ENCODE data around the gene VAMP7. TPM values are rescaled to one million over a fixed set of nuclear protein-coding genes. Genes with fewer than 3 reads are reported as not detected.
"Not testable (repeated sequence)": the region's sequence is repeated elsewhere in the genome, so short reads cannot be mapped to it uniquely, and the experiment has no call there.

The VAMP7 gene
- total and polyA plus RNA-seq, 8 donors, result 35.9 to 43.9 (median 40.4) TPM

GRCh38 chrX:155966876-155967275 lies 85.7 kb downstream of the VAMP7 start:
- DNase-seq, result no peak
- Histone ChIP-seq H3K9me3 (peaks cover 0 to 13% of the 10 kb centered on the region in 2 donors), H3K27me3 (no peaks in the 10 kb centered on the region), H3K4me3 (no peak overlapping the region), H3K27ac (no peak overlapping the region), H3K4me1 (no peaks in the 10 kb centered on the region), H3K36me3 (no peaks in the 10 kb centered on the region)
- no peak for TF ChIP-seq CTCF (IDR thresholded peaks at IDR 0.05)
- ATAC-seq, result peak; percentile 52
- intact Hi-C loops (cut with DNase I), result no loop called here

GRCh38 chrX:155967653-155968325 lies 86.6 kb downstream of the VAMP7 start:
- peaks cover 0 to 13% of the 10 kb centered on the region in 2 donors for H3K9me3 ChIP-seq
- no peaks in the 10 kb centered on the region for H3K36me3 ChIP-seq
- no peak overlapping the region for H3K4me3 ChIP-seq
- H3K27me3 ChIP-seq, result no peaks in the 10 kb centered on the region
- no peak overlapping the region for H3K27ac ChIP-seq
- intact Hi-C loops (cut with DNase I), result no loop called here
- no peak for ATAC-seq
- no peaks in the 10 kb centered on the region for H3K4me1 ChIP-seq
- no peak for TF ChIP-seq CTCF (IDR thresholded peaks at IDR 0.05)
- DNase-seq, result no peak

GRCh38 chrX:155968326-155968661 lies 87.1 kb downstream of the VAMP7 start:
- H3K4me1 ChIP-seq, result no peaks in the 10 kb centered on the region
- intact Hi-C loops (cut with DNase I), result no loop called here
- ATAC-seq (no peak), DNase-seq (no peak)
- H3K4me3 ChIP-seq, result no peak overlapping the region
- H3K27ac ChIP-seq, result no peak overlapping the region
- TF ChIP-seq CTCF (IDR thresholded peaks at IDR 0.05), result no peak
- H3K36me3 ChIP-seq, result no peaks in the 10 kb centered on the region
- no peaks in the 10 kb centered on the region for H3K27me3 ChIP-seq
- H3K9me3 ChIP-seq, result peaks cover 0 to 13% of the 10 kb centered on the region in 2 donors

GRCh38 chrX:155968791-155969190 lies 87.6 kb downstream of the VAMP7 start:
- Histone ChIP-seq H3K4me1 (no peaks in the 10 kb centered on the region), H3K9me3 (peaks cover 0 to 10% of the 10 kb centered on the region in 2 donors), H3K4me3 (no peak overlapping the region), H3K27ac (no peak overlapping the region), H3K27me3 (no peaks in the 10 kb centered on the region), H3K36me3 (no peaks in the 10 kb centered on the region)
- no peak for TF ChIP-seq CTCF (IDR thresholded peaks at IDR 0.05)
- no peak for ATAC-seq
- DNase-seq, result no peak
- intact Hi-C loops (cut with DNase I), result no loop called here

- ATAC-seq; H3K27me3 ChIP-seq; DNase-seq; H3K4me3 ChIP-seq; H3K9me3 ChIP-seq; H3K27ac ChIP-seq; H3K36me3 ChIP-seq; H3K4me1 ChIP-seq; intact Hi-C loops (cut with DNase I): not testable (repeated sequence)
Measured at GRCh38 chrX:155971658-155972057, 90.5 kb downstream of the VAMP7 start.

- H3K4me3 ChIP-seq; H3K27ac ChIP-seq; H3K4me1 ChIP-seq; ATAC-seq; H3K36me3 ChIP-seq; H3K27me3 ChIP-seq; intact Hi-C loops (cut with DNase I); H3K9me3 ChIP-seq: not testable (repeated sequence)
- peak in 1 of 4 donors; percentile 57 for DNase-seq
Measured at GRCh38 chrX:155972241-155972640, 91.1 kb downstream of the VAMP7 start.

All from left lung (tissue), 10 donors.